Loucy (cell line): Measurements from ENCODE around the gene COQ10B.

ENCODE experiments used
- H2AFZ ChIP-seq: fragments of 200-600 bp; sonication (generic); 2 replicates; pipeline ENCODE4 v1.6.0; 2016; ENCODE audit warnings: antibody characterized with exemption, mild to moderate bottlenecking, low read length, moderate library complexity
- H3F3A ChIP-seq: fragments of 200-600 bp; 2 replicates; pipeline ENCODE4 v1.6.0; 2016; ENCODE audit warnings: antibody characterized with exemption, low read depth, mild to moderate bottlenecking
- H3K27me3 ChIP-seq: fragments of 200-600 bp; sonication (generic); 2 replicates; pipeline ENCODE4 v1.6.1; 2014; ENCODE audit warnings: low read length, mild to moderate bottlenecking; ENCODE audit not compliant: insufficient read depth, poor library complexity, severe bottlenecking
- H3K36me3 ChIP-seq: fragments of 200-600 bp; sonication (generic); 2 replicates; pipeline ENCODE4 v1.6.1; 2016; ENCODE audit warnings: low read length; ENCODE audit not compliant: insufficient read depth
- H3K4me1 ChIP-seq: fragments of 200-600 bp; sonication (generic); 2 replicates; pipeline ENCODE4 v1.5.1; 2014; ENCODE audit warnings: low read length, mild to moderate bottlenecking; ENCODE audit not compliant: insufficient read depth, poor library complexity, severe bottlenecking
- H3K4me2 ChIP-seq: fragments of 200-600 bp; sonication (generic); 2 replicates; pipeline ENCODE4 v1.6.0; 2014; ENCODE audit warnings: antibody characterized with exemption, low read length, low read depth, mild to moderate bottlenecking; ENCODE audit not compliant: poor library complexity, severe bottlenecking
- H3K4me3 ChIP-seq: fragments of 200-600 bp; sonication (generic); 2 replicates; pipeline ENCODE4 v1.5.1; 2014; ENCODE audit warnings: low read length, mild to moderate bottlenecking, mixed read lengths; ENCODE audit not compliant: poor library complexity, severe bottlenecking
- H3K79me2 ChIP-seq: fragments of 200-600 bp; sonication (generic); 2 replicates; pipeline ENCODE4 v1.6.1; 2014; ENCODE audit warnings: low read length; ENCODE audit not compliant: insufficient read depth
- H3K9ac ChIP-seq: fragments of 200-600 bp; sonication (generic); 2 replicates; pipeline ENCODE4 v1.6.0; 2014; ENCODE audit warnings: mild to moderate bottlenecking, low read depth, low read length, moderate library complexity; ENCODE audit not compliant: poor library complexity, severe bottlenecking
- H3K9me2 ChIP-seq: fragments of 200-600 bp; sonication (generic); replicated peaks from 2 replicates; pipeline ENCODE4 v1.6.1; 2016; ENCODE audit warnings: low read depth, low read length, mixed read lengths
- H3K9me3 ChIP-seq: fragments of 200-600 bp; sonication (generic); 2 replicates; pipeline ENCODE4 v1.6.1; 2014; ENCODE audit warnings: mild to moderate bottlenecking, antibody characterized with exemption, low read length, low read depth; ENCODE audit not compliant: insufficient read depth
- H4K20me1 ChIP-seq: fragments of 200-600 bp; sonication (generic); 2 replicates; pipeline ENCODE4 v1.6.0; 2014; ENCODE audit warnings: antibody characterized with exemption, low read length, mild to moderate bottlenecking; ENCODE audit not compliant: insufficient read depth, poor library complexity, severe bottlenecking
- CTCF ChIP-seq: fragments of 200-600 bp; sonication (generic); conservative IDR thresholded peaks from 2 replicates; pipeline ENCODE4 v1.5.1; 2014; ENCODE audit warnings: mild to moderate bottlenecking, antibody characterized with exemption, low read length
- EZH2phosphoT487 ChIP-seq: fragments of 200-600 bp; IDR thresholded peaks from 2 replicates; pipeline ENCODE4 v1.6.1; 2018; ENCODE audit warnings: antibody characterized with exemption, mild to moderate bottlenecking, moderate library complexity, borderline replicate concordance

COQ10B gene

GRCh38 chr2:197442857-197443256 lies 10.5 kb upstream of the COQ10B start:
- H3K9me3 ChIP-seq, result no peaks in the 10 kb centered on the region
- H3K79me2 ChIP-seq, result no peaks in the 10 kb centered on the region
- TF ChIP-seq CTCF (no peak), EZH2phosphoT487 (no peak)
- no peaks in the 10 kb centered on the region for H3K36me3 ChIP-seq
- H3K9ac ChIP-seq, result no peak overlapping the region
- no peaks in the 10 kb centered on the region for H4K20me1 ChIP-seq
- H2AFZ ChIP-seq, result no peak overlapping the region
- no peak overlapping the region for H3K4me3 ChIP-seq
- H3K9me2 ChIP-seq, result no peaks in the 10 kb centered on the region
- H3K27me3 ChIP-seq, result no peaks in the 10 kb centered on the region
- no peak overlapping the region for H3K4me2 ChIP-seq
- no peaks in the 10 kb centered on the region for H3K4me1 ChIP-seq
- H3F3A ChIP-seq, result no peaks in the 10 kb centered on the region

GRCh38 chr2:197445746-197446145 lies 7.6 kb upstream of the COQ10B start:
- H3K9me3 ChIP-seq, result no peaks in the 10 kb centered on the region
- H3K27me3 ChIP-seq, result no peaks in the 10 kb centered on the region
- H3K4me2 ChIP-seq, result no peak overlapping the region
- no peak for TF ChIP-seq EZH2phosphoT487
- TF ChIP-seq CTCF, result no peak
- H3K9ac ChIP-seq, result no peak overlapping the region
- no peaks in the 10 kb centered on the region for H3K9me2 ChIP-seq
- H3K36me3 ChIP-seq, result no peaks in the 10 kb centered on the region
- H3K4me1 ChIP-seq, result no peaks in the 10 kb centered on the region
- H3K4me3 ChIP-seq, result no peak overlapping the region
- H2AFZ ChIP-seq, result no peak overlapping the region
- H4K20me1 ChIP-seq, result no peaks in the 10 kb centered on the region
- H3F3A ChIP-seq, result no peaks in the 10 kb centered on the region
- H3K79me2 ChIP-seq, result no peaks in the 10 kb centered on the region

GRCh38 chr2:197446844-197447243 lies 6.5 kb upstream of the COQ10B start:
- no peaks in the 10 kb centered on the region for H3K36me3 ChIP-seq
- H3K27me3 ChIP-seq, result no peaks in the 10 kb centered on the region
- no peaks in the 10 kb centered on the region for H3K4me1 ChIP-seq
- 0 out of 2 replicates have a peak, but pooled peaks cover 3% of the 10 kb centered on the region for H3F3A ChIP-seq
- no peaks in the 10 kb centered on the region for H3K9me3 ChIP-seq
- H3K9ac ChIP-seq, result no peak overlapping the region
- H3K9me2 ChIP-seq, result no peaks in the 10 kb centered on the region
- H2AFZ ChIP-seq, result no peak overlapping the region
- no peak overlapping the region for H3K4me3 ChIP-seq
- H4K20me1 ChIP-seq, result no peaks in the 10 kb centered on the region
- no peaks in the 10 kb centered on the region for H3K79me2 ChIP-seq
- TF ChIP-seq CTCF, result no peak
- no peak for TF ChIP-seq EZH2phosphoT487
- no peak overlapping the region for H3K4me2 ChIP-seq
